Neural crest cell (in vitro differentiated cells): ENCODE measurements around the gene ZNF77. TPM values are rescaled to one million over a fixed set of nuclear protein-coding genes. Genes with fewer than 3 reads are reported as not detected.
"Not testable (repeated sequence)": the region's sequence is repeated elsewhere in the genome, so short reads cannot be mapped to it uniquely, and the experiment has no call there.

ENCODE experiments used
- DNase-seq: peaks from one replicate; pipeline ENCODE4 v3.0.0; 2021; ENCODE audit warnings: low read depth, mixed read lengths, low spot score
- H3K27ac Mint-ChIP-seq: one replicate; pipeline ENCODE4 v1.8.0; 2021; ENCODE audit warnings: mild to moderate bottlenecking, mixed read lengths; ENCODE audit not compliant: unreplicated experiment
- H3K27me3 Mint-ChIP-seq: 2 replicates; pipeline ENCODE4 v1.8.0; 2021; ENCODE audit warnings: low read depth, mild to moderate bottlenecking, mixed read lengths
- H3K36me3 Mint-ChIP-seq: 2 replicates; pipeline ENCODE4 v1.8.0; 2021; ENCODE audit warnings: low read depth, mild to moderate bottlenecking, mixed read lengths
- H3K4me1 Mint-ChIP-seq: 2 replicates; pipeline ENCODE4 v1.8.0; 2021; ENCODE audit warnings: mixed read lengths
- H3K4me3 Mint-ChIP-seq: one replicate; pipeline ENCODE4 v1.8.0; 2021; ENCODE audit warnings: mild to moderate bottlenecking, mixed read lengths
- H3K9me3 Mint-ChIP-seq: 2 replicates; pipeline ENCODE4 v1.8.0; 2021; ENCODE audit warnings: mixed read lengths
- total RNA-seq: library from RNA; stranded (reverse); gene quantifications from 2 replicates; pipeline ENCODE4 v1.2.1, GENCODE V29; 2021
- TF ChIP-seq, protein P1 (sequence below): fragments of 200-600 bp; sonication (generic); conservative IDR thresholded peaks from 2 replicates; pipeline ENCODE4 v1.5.0; 2021; ENCODE audit warnings: antibody characterized with exemption, mild to moderate bottlenecking

Gene ZNF77
- total RNA-seq, 1 donor from 2014 or later = 7.8 TPM

DNA sequence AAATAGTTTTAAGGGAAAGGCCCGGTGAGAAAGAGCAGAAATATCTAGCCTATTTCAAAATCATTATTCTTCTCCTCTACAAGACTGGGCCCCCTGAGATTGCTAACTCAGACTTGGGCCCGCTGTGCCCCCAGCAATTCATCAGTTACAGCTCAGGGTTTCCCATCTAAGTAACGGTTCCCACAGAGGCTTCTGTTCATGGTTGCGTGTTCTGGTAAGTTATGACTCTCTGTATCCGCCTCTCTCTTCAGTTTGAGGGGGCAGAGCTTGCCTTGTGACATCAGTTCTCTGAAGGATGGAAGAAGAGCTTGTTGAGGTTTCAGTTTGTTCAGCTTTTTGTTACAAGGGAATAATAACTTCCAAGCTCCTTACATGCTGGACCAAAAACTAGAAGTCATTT lies 32.5 kb downstream of the ZNF77 start:
- TF ChIP-seq, protein P1, sequence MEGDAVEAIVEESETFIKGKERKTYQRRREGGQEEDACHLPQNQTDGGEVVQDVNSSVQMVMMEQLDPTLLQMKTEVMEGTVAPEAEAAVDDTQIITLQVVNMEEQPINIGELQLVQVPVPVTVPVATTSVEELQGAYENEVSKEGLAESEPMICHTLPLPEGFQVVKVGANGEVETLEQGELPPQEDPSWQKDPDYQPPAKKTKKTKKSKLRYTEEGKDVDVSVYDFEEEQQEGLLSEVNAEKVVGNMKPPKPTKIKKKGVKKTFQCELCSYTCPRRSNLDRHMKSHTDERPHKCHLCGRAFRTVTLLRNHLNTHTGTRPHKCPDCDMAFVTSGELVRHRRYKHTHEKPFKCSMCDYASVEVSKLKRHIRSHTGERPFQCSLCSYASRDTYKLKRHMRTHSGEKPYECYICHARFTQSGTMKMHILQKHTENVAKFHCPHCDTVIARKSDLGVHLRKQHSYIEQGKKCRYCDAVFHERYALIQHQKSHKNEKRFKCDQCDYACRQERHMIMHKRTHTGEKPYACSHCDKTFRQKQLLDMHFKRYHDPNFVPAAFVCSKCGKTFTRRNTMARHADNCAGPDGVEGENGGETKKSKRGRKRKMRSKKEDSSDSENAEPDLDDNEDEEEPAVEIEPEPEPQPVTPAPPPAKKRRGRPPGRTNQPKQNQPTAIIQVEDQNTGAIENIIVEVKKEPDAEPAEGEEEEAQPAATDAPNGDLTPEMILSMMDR = no peak
- no peak overlapping the region for H3K27ac Mint-ChIP-seq
- H3K9me3 Mint-ChIP-seq = peaks cover 21% of the 10 kb centered on the region
- no peaks in the 10 kb centered on the region for H3K27me3 Mint-ChIP-seq
- no peak for DNase-seq
- H3K4me1 Mint-ChIP-seq = peaks cover 16% of the 10 kb centered on the region
- H3K4me3 Mint-ChIP-seq = no peak overlapping the region
- peaks cover 57% of the 10 kb centered on the region for H3K36me3 Mint-ChIP-seq

DNA sequence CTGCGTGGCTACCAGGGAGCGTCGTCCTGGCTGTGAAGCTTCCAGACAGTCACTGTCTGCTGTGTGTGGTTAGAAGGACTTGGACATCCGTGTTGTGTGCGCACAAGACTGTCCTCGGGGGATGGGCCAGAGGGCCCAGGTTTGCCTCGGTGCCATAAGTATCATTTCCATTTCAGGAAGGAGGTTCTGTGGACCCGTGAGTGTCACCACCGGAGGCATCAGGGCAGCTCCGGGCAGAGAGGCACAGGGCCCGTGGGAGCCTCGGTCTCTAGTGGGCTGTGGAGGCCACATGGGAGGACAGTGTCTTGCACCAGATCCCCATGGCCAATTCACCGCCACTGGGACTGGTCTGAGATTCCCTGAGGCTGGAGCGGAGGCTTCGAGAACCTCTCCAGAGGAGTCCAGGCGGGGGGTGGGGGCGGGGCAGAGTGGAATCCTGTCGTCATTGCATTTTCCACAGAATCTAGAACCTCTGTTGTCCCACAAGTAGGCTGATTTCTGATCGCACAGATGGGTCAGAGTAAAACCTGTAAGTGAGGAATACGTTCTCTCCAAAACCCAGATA lies 38.1 kb downstream of the ZNF77 start:
- H3K36me3 Mint-ChIP-seq = peaks cover 9% of the 10 kb centered on the region
- no peaks in the 10 kb centered on the region for H3K27me3 Mint-ChIP-seq
- TF ChIP-seq, protein P1 = no peak
- peaks cover 11% of the 10 kb centered on the region for H3K4me1 Mint-ChIP-seq
- H3K27ac Mint-ChIP-seq = no peak overlapping the region
- no peak for DNase-seq
- no peak overlapping the region for H3K4me3 Mint-ChIP-seq
- H3K9me3 Mint-ChIP-seq = peaks cover 8% of the 10 kb centered on the region

DNA sequence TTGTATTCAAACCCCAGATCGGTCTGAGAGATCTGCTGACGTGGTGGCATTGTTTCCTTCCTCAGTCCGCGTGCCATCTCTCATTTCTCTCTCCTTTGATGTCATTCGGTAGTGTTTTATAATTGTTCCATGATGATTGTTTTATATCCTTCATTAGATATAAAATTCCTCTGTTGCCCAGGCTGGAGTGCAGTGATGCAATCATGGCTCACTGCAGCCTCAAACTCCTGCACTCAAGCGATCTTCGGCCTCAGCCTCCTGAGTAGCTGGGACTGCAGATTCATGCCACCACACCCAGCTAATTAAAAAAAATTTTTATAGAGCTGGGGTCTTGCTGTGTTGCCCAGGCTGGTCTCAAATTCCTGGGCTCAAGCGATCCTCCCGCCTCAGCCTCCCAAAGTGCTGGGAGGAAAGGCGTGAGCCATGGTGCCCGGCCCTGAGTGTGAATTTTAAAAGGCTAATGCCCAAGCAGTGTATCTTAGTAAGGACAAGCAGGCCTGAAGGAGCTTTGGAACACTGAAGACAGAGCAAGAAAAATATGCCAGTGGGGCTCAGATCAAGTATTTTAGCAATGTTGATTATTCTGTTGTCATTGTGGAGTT lies 38.8 kb downstream of the ZNF77 start:
- Mint-ChIP-seq H3K27me3 (no peaks in the 10 kb centered on the region), H3K9me3 (peaks cover 6% of the 10 kb centered on the region), H3K36me3 (peaks cover 6% of the 10 kb centered on the region), H3K4me1 (peaks cover 13% of the 10 kb centered on the region), H3K4me3 (peak overlapping the region; percentile 38), H3K27ac (peak overlapping the region; percentile 81)
- no peak for DNase-seq
- TF ChIP-seq, protein P1 = no peak

DNA sequence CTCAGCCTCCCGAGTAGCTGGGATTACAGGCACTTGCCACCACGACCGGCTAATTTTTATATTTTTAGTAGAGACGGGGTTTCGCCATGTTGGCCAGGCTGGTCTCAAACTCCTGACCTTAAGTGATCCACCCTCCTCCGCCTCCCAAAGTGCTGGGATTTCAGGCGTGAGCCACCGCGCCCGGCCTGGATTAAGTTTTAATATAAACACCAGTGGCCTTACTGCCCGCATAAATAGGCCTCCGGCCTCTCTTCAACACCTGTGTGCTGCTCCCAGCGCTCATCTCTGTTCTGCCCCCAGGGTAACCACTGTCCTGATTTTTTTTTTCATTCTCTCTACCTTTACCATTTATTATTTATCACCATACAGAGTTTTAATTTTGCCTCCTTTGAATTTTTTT lies 41.4 kb downstream of the ZNF77 start:
- H3K9me3 Mint-ChIP-seq, DNase-seq, H3K36me3 Mint-ChIP-seq, H3K27me3 Mint-ChIP-seq, H3K27ac Mint-ChIP-seq: not testable (repeated sequence)
- H3K4me3 Mint-ChIP-seq = peak overlapping the region; percentile 54
- H3K4me1 Mint-ChIP-seq = peaks cover 20% of the 10 kb centered on the region

DNA sequence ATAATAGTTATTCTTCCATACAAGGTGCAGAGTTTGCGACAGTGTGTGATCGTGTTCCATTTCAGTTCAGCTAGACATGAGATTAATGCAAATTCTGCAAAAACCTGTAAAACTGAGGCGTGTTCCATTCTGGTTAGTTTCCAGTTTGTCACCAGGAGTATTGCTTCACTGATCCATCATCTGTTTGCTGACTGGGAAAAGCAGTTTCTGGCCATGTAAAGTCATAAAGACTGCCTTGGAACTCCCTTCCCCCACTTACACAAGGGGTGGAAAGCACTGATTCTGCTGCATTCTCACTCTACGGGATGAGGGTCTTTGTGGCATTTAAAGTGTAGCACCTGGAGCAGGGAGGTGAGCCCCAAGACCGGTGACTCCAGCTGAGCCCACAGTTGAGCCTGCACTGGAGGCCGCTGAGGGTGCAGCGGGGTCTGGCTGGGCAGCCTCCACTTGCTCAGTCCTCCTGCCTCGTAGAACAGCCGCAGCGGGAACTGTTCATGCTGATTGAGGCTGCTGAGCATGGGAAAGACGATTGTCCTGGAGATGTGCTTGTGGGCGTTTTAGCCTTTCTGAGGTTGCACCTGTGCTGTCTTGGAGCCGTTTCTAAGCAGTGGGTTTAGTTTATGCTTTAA lies 42.1 kb downstream of the ZNF77 start:
- Mint-ChIP-seq H3K27ac (no peak overlapping the region), H3K27me3 (peaks cover 5% of the 10 kb centered on the region)

More for the DNA sequence above, 42.1 kb downstream of the ZNF77 start:
- H3K9me3 Mint-ChIP-seq = peaks cover 5% of the 10 kb centered on the region
- H3K36me3 Mint-ChIP-seq = peaks cover 4% of the 10 kb centered on the region
- peak overlapping the region; percentile 100 for H3K4me3 Mint-ChIP-seq
- TF ChIP-seq, protein P1 = no peak
- DNase-seq = no peak
- peaks cover 20% of the 10 kb centered on the region for H3K4me1 Mint-ChIP-seq
